ENCODE measurements around the gene NECAB3.

DNA sequence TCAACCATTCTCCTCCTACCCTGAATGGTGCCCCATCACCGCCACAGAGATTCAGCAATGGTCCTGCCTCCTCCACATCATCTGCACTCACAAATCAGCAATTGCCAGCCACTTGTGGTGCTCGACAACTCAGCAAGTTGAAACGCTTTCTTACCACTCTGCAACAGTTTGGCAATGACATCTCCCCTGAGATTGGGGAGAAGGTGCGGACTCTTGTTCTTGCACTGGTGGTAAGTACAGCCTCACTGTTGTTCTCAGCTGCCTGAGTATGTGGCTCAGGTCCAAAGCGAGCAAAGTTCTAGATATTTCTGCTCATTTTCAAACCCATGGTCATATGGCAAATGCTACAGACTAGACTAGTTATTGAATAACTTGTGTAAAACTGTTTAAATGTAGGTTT is 63.1 kb downstream of the NECAB3 start:
- TF ChIP-seq, protein P1, sequence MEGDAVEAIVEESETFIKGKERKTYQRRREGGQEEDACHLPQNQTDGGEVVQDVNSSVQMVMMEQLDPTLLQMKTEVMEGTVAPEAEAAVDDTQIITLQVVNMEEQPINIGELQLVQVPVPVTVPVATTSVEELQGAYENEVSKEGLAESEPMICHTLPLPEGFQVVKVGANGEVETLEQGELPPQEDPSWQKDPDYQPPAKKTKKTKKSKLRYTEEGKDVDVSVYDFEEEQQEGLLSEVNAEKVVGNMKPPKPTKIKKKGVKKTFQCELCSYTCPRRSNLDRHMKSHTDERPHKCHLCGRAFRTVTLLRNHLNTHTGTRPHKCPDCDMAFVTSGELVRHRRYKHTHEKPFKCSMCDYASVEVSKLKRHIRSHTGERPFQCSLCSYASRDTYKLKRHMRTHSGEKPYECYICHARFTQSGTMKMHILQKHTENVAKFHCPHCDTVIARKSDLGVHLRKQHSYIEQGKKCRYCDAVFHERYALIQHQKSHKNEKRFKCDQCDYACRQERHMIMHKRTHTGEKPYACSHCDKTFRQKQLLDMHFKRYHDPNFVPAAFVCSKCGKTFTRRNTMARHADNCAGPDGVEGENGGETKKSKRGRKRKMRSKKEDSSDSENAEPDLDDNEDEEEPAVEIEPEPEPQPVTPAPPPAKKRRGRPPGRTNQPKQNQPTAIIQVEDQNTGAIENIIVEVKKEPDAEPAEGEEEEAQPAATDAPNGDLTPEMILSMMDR (IDR thresholded peaks at IDR 0.05; ENCODE audit: insufficient read depth, low read depth, low read length): no peak
- no peak for TF ChIP-seq EZH2 (IDR thresholded peaks at IDR 0.05; ENCODE audit: insufficient read depth, low read length)
